Fibroblast of mammary gland (primary cell): Measurements from ENCODE around the gene DYRK2.

Experiments
- DNase-seq: peaks from one replicate; pipeline ENCODE4 v3.0.0-alpha.2; 2010; ENCODE audit warnings: low read depth
- H3K4me3 ChIP-seq: 2 replicates; pipeline ENCODE4 v1.5.1; 2011; ENCODE audit warnings: low read depth, mild to moderate bottlenecking, low read length, moderate library complexity; ENCODE audit not compliant: control insufficient read depth
- CTCF ChIP-seq: conservative IDR thresholded peaks from 2 replicates; pipeline ENCODE4 v1.5.1; 2011; ENCODE audit warnings: low read depth, low read length, inconsistent platforms; ENCODE audit not compliant: control insufficient read depth, insufficient read depth

DYRK2 gene

GRCh38 chr12:67658486-67658885 lies 9.9 kb downstream of the DYRK2 start:
- H3K4me3 ChIP-seq, result no peak overlapping the region
- DNase-seq, result no peak
- no peak for TF ChIP-seq CTCF

DNA sequence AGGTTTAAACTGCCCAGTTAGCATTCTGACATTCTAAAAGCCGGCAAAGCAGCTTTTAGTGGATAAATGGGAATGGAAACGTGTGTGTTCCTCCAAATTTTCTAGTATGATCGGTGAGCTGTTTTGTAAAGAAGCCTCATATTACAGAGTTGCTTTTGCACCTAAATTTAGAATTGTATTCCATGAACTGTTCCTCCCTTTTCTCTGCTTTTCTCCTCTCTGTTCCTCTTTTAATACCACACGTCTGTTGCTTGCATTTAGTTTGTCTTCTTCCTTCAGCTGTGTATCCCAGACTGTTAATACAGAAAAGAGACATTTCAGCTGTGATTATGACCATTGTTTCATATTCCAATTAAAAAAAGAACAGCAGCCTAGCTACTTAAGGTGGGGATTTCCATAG lies 10.7 kb downstream of the DYRK2 start:
- no peak for TF ChIP-seq CTCF
- DNase-seq, result no peak
- H3K4me3 ChIP-seq, result no peak overlapping the region

DNA sequence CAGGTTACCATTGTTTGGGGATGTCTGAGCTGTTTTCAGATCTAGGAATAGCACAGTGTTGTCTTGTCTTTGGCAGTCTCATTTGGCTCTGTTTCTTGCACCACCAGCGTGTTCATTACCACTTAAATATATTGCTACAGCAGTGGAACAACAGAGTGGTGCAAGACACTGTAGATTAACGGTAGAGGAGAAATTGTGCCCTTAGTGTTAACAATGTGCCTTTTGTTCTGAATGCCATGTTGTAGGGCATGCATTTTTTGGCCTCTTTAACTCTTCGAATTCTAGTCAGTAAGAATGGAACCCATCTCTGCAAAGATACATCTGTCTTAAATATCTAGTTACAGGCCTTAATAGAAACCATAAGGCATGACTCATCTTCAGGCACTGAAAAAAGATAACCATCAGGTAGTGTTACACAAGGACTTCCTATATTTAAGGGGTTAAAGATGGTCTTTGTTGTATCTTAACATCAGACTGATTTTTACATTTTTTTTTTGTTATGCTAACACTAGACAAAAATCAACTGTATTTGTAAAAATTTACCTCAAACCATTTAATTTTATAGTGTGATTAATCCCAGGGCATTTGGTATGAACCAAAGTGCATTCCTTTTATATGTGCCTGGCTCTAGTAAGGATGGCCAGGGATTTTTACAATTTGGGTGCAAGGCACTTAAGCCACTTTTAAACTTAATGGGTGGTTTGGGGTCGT lies 12.9 kb downstream of the DYRK2 start:
- peak; percentile 87 for DNase-seq
- no peak for TF ChIP-seq CTCF
- H3K4me3 ChIP-seq, result no peak overlapping the region

DNA sequence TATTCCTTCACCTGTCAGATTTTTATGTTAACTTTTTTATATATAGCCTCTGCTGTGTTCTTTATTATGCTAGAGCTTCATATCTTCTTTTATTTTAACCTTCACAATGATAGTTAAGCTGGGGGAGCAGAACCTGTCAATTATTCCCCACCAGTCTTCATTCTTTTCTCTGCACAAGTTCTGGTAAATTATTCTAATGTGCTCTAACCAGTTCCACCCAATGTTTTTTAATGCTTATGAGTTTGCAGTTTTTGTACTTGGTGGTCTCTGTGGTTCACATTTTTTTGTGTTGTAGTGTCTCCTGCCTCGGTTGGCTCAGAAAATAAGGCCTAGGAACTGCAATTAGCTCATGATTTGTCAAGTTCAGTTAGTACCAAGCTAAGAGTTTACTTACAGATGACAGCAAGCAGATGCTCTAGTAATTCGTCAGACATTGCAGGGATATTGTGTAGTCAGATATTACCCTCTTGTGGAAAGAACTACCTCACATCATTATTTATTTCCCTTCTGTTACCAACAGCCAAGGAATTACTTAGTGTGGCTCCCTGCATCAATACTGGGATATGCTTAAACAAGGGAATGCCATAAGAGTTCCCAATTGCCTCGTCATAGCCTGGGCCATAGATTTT lies 14.5 kb downstream of the DYRK2 start:
- no peak overlapping the region for H3K4me3 ChIP-seq
- peak; percentile 13 for TF ChIP-seq CTCF
- peak; percentile 93 for DNase-seq

DNA sequence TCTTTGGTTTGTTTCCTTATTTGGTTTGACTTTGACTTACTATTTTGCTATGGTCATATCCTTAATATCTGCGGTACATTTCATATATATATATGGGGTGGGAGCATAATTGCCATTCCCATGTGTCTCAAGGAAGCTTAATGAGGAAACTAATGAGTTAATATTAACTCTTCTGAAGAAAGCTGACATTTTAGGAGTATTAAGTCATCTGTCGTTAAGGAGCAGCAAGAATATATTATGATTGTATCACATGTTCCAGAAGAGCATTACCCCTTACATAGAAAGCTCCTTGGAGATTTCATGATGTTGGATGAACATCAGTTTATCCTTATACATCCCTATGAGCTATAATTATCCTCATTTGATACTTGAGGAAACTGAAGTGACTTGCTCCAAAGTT lies 15.6 kb downstream of the DYRK2 start:
- no peak for DNase-seq
- H3K4me3 ChIP-seq, result no peak overlapping the region
- TF ChIP-seq CTCF, result no peak

DNA sequence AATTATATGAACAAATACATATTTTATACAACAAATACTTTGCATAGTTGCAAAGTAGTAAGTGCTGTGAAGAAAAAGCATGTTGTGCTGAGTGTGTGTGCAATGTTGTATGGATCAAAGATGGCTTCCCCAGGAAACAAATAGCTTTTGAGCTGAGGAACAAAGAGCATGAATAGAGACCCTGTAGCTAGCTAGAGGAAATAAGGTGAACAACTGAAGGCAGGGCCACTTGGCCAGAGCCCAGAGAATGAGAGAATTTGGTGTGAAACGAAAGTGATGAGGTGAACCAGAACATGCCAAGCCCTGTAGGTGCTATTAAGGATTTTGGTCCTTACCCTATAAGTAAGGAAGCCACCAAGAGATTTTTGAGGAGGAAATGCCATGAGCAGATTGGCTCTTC lies 17.1 kb downstream of the DYRK2 start:
- TF ChIP-seq CTCF, result no peak
- no peak for DNase-seq
- H3K4me3 ChIP-seq, result no peak overlapping the region
